Activated T-cell treated with anti-CD3 and anti-CD28 coated beads, Interleukin-2, amount 50 U/mL, for 24 hours (primary cell): ENCODE results near the gene PIP5K1C.
A peak's percentile ranks its signal among the peaks of the same experiment; 100 is the strongest.

Experiments used
- DNase-seq: peaks from one replicate; pipeline ENCODE4 v3.0.0-alpha.2; 2020
- H3K27ac Mint-ChIP-seq: 2 replicates; pipeline ENCODE4 v1.8.0; 2020; ENCODE audit warnings: mild to moderate bottlenecking, mixed read lengths
- H3K27me3 Mint-ChIP-seq: 2 replicates; pipeline ENCODE4 v1.8.0; 2020; ENCODE audit warnings: mixed read lengths
- H3K36me3 Mint-ChIP-seq: 2 replicates; pipeline ENCODE4 v1.8.0; 2020; ENCODE audit warnings: low read depth, mixed read lengths
- H3K4me1 Mint-ChIP-seq: 2 replicates; pipeline ENCODE4 v1.8.0; 2020; ENCODE audit warnings: low read depth, mixed read lengths
- H3K4me3 Mint-ChIP-seq: 2 replicates; pipeline ENCODE4 v1.8.0; 2020; ENCODE audit warnings: mild to moderate bottlenecking, moderate library complexity, mixed read lengths
- H3K9me3 Mint-ChIP-seq: 2 replicates; pipeline ENCODE4 v1.8.0; 2020; ENCODE audit warnings: mixed read lengths

PIP5K1C gene

GRCh38 chr19:3693025-3693925, 7.0 kb downstream of the PIP5K1C start:
- Mint-ChIP-seq H3K9me3 (no peaks in the 10 kb centered on the region), H3K27ac (no peak overlapping the region), H3K4me1 (peaks cover 38% of the 10 kb centered on the region), H3K36me3 (peaks cover 6% of the 10 kb centered on the region), H3K4me3 (no peak overlapping the region), H3K27me3 (no peaks in the 10 kb centered on the region)
- DNase-seq, result no peak

GRCh38 chr19:3692141-3693024, 7.9 kb downstream of the PIP5K1C start:
- peaks cover 35% of the 10 kb centered on the region for H3K4me1 Mint-ChIP-seq
- peaks cover 6% of the 10 kb centered on the region for H3K36me3 Mint-ChIP-seq
- H3K27me3 Mint-ChIP-seq, result no peaks in the 10 kb centered on the region
- peak; percentile 70 for DNase-seq
- no peak overlapping the region for H3K4me3 Mint-ChIP-seq
- H3K9me3 Mint-ChIP-seq, result no peaks in the 10 kb centered on the region
- H3K27ac Mint-ChIP-seq, result no peak overlapping the region

- Mint-ChIP-seq H3K36me3 (peaks cover 6% of the 10 kb centered on the region), H3K4me1 (peaks cover 40% of the 10 kb centered on the region), H3K4me3 (no peak overlapping the region), H3K27me3 (no peaks in the 10 kb centered on the region), H3K9me3 (no peaks in the 10 kb centered on the region), H3K27ac (peak overlapping the region; percentile 68)
- DNase-seq, result no peak
These were observed 8.5 kb downstream of the PIP5K1C start for GRCh38 chr19:3691726-3692125.

- no peak overlapping the region for H3K4me3 Mint-ChIP-seq
- H3K9me3 Mint-ChIP-seq, result no peaks in the 10 kb centered on the region
- no peak for DNase-seq
- peak overlapping the region; percentile 68 for H3K27ac Mint-ChIP-seq
- H3K4me1 Mint-ChIP-seq, result peaks cover 42% of the 10 kb centered on the region
- H3K36me3 Mint-ChIP-seq, result peaks cover 6% of the 10 kb centered on the region
- H3K27me3 Mint-ChIP-seq, result no peaks in the 10 kb centered on the region
These were observed 8.9 kb downstream of the PIP5K1C start for GRCh38 chr19:3691372-3691716.

GRCh38 chr19:3690551-3691371, 9.5 kb downstream of the PIP5K1C start:
- H3K36me3 Mint-ChIP-seq, result peaks cover 6% of the 10 kb centered on the region
- H3K27ac Mint-ChIP-seq, result peak overlapping the region; percentile 68
- no peak for DNase-seq
- H3K27me3 Mint-ChIP-seq, result no peaks in the 10 kb centered on the region
- peaks cover 42% of the 10 kb centered on the region for H3K4me1 Mint-ChIP-seq
- no peak overlapping the region for H3K4me3 Mint-ChIP-seq
- no peaks in the 10 kb centered on the region for H3K9me3 Mint-ChIP-seq

- no peaks in the 10 kb centered on the region for H3K27me3 Mint-ChIP-seq
- peak overlapping the region; percentile 59 for H3K4me3 Mint-ChIP-seq
- H3K27ac Mint-ChIP-seq, result peak overlapping the region; percentile 66
- peaks cover 25% of the 10 kb centered on the region for H3K36me3 Mint-ChIP-seq
- H3K4me1 Mint-ChIP-seq, result peaks cover 50% of the 10 kb centered on the region
- DNase-seq, result peak; percentile 61
- no peaks in the 10 kb centered on the region for H3K9me3 Mint-ChIP-seq
These were observed 12.2 kb downstream of the PIP5K1C start for GRCh38 chr19:3687774-3688706.

- peak overlapping the region; percentile 59 for H3K4me3 Mint-ChIP-seq
- peaks cover 48% of the 10 kb centered on the region for H3K4me1 Mint-ChIP-seq
- H3K36me3 Mint-ChIP-seq, result peaks cover 26% of the 10 kb centered on the region
- H3K9me3 Mint-ChIP-seq, result no peaks in the 10 kb centered on the region
- DNase-seq, result no peak
- H3K27ac Mint-ChIP-seq, result peak overlapping the region; percentile 71
- H3K27me3 Mint-ChIP-seq, result no peaks in the 10 kb centered on the region
These were observed 12.9 kb downstream of the PIP5K1C start for GRCh38 chr19:3687393-3687773.

- DNase-seq, result no peak
- Mint-ChIP-seq H3K9me3 (no peaks in the 10 kb centered on the region), H3K27me3 (no peaks in the 10 kb centered on the region), H3K27ac (no peak overlapping the region), H3K4me3 (no peak overlapping the region), H3K4me1 (peaks cover 28% of the 10 kb centered on the region), H3K36me3 (peaks cover 25% of the 10 kb centered on the region)
These were observed 15.4 kb downstream of the PIP5K1C start for GRCh38 chr19:3684817-3685410.

GRCh38 chr19:3684054-3684816, 16.0 kb downstream of the PIP5K1C start:
- Mint-ChIP-seq H3K9me3 (no peaks in the 10 kb centered on the region), H3K36me3 (peaks cover 22% of the 10 kb centered on the region), H3K4me3 (no peak overlapping the region), H3K4me1 (peaks cover 23% of the 10 kb centered on the region), H3K27ac (no peak overlapping the region), H3K27me3 (no peaks in the 10 kb centered on the region)
- no peak for DNase-seq

GRCh38 chr19:3683405-3684053, 16.7 kb downstream of the PIP5K1C start:
- Mint-ChIP-seq H3K27ac (no peak overlapping the region), H3K27me3 (no peaks in the 10 kb centered on the region), H3K36me3 (peaks cover 22% of the 10 kb centered on the region), H3K9me3 (no peaks in the 10 kb centered on the region), H3K4me1 (peaks cover 19% of the 10 kb centered on the region), H3K4me3 (no peak overlapping the region)
- DNase-seq, result no peak

GRCh38 chr19:3682741-3683404, 17.4 kb downstream of the PIP5K1C start:
- Mint-ChIP-seq H3K27me3 (no peaks in the 10 kb centered on the region), H3K4me1 (peaks cover 16% of the 10 kb centered on the region), H3K4me3 (no peak overlapping the region), H3K9me3 (no peaks in the 10 kb centered on the region), H3K27ac (no peak overlapping the region), H3K36me3 (peaks cover 22% of the 10 kb centered on the region)
- DNase-seq, result no peak

- peaks cover 15% of the 10 kb centered on the region for H3K4me1 Mint-ChIP-seq
- peaks cover 22% of the 10 kb centered on the region for H3K36me3 Mint-ChIP-seq
- no peak for DNase-seq
- H3K27me3 Mint-ChIP-seq, result no peaks in the 10 kb centered on the region
- H3K27ac Mint-ChIP-seq, result no peak overlapping the region
- no peaks in the 10 kb centered on the region for H3K9me3 Mint-ChIP-seq
- no peak overlapping the region for H3K4me3 Mint-ChIP-seq
These were observed 18.0 kb downstream of the PIP5K1C start for GRCh38 chr19:3682286-3682685.
